Calu3 (cell line): ENCODE results near the gene ASTN1. TPM values are rescaled to one million over a fixed set of nuclear protein-coding genes. Genes with fewer than 3 reads are reported as not detected.

Source experiments
- BruUV-seq: library from RNA; stranded (reverse); fragments of 400-500 nt; replicated peaks from 2 replicates; lab custom pipeline; 2021; lab: Mats Ljungman, UMichigan
- CTCF ChIA-PET: fragments of 300-600 bp; sonication (Branson Sonifier 250); formaldehyde crosslinking; loops from one replicate; lab custom pipeline; 2022; ENCODE audit warnings: antibody characterized with exemption; lab: Charles Lee
- DNase-seq: peaks from one replicate; pipeline ENCODE4 v3.0.0; 2022
- H3K27ac Mint-ChIP-seq: one replicate; pipeline ENCODE4 v1.8.0; 2022; ENCODE audit warnings: mixed read lengths; ENCODE audit not compliant: unreplicated experiment
- H3K27me3 Mint-ChIP-seq: one replicate; pipeline ENCODE4 v1.8.0; 2022; ENCODE audit warnings: mixed read lengths; ENCODE audit not compliant: unreplicated experiment
- H3K36me3 Mint-ChIP-seq: one replicate; pipeline ENCODE4 v1.8.0; 2022; ENCODE audit warnings: mild to moderate bottlenecking, moderate library complexity, mixed read lengths; ENCODE audit not compliant: insufficient read depth, unreplicated experiment
- H3K4me1 Mint-ChIP-seq: one replicate; pipeline ENCODE4 v1.8.0; 2022; ENCODE audit warnings: mild to moderate bottlenecking, low read depth, mixed read lengths; ENCODE audit not compliant: unreplicated experiment
- H3K4me3 Mint-ChIP-seq: one replicate; pipeline ENCODE4 v1.8.0; 2022; ENCODE audit warnings: mild to moderate bottlenecking, low read depth, moderate library complexity, mixed read lengths; ENCODE audit not compliant: unreplicated experiment
- H3K9me3 Mint-ChIP-seq: one replicate; pipeline ENCODE4 v1.8.0; 2022; ENCODE audit warnings: low read depth, mixed read lengths; ENCODE audit not compliant: unreplicated experiment
- intact Hi-C: fragments of 100-400 bp; cut with micrococcal nuclease; formaldehyde crosslinking; loops from one replicate; pipeline ENCODE4 v1.10.0; 2022; ENCODE audit not compliant: unreplicated experiment
- total RNA-seq: library from RNA; stranded (reverse); gene quantifications from 2 replicates; pipeline ENCODE4 v1.2.3, GENCODE V29; 2022
- TF ChIP-seq, protein P1 (sequence below): fragments of 200-600 bp; IDR thresholded peaks from one replicate; pipeline ENCODE4 v1.8.0; 2022; ENCODE audit warnings: antibody characterized with exemption; ENCODE audit not compliant: unreplicated experiment

Gene ASTN1
- total RNA-seq, 1 experiment from 2014 or later: not detected

DNA sequence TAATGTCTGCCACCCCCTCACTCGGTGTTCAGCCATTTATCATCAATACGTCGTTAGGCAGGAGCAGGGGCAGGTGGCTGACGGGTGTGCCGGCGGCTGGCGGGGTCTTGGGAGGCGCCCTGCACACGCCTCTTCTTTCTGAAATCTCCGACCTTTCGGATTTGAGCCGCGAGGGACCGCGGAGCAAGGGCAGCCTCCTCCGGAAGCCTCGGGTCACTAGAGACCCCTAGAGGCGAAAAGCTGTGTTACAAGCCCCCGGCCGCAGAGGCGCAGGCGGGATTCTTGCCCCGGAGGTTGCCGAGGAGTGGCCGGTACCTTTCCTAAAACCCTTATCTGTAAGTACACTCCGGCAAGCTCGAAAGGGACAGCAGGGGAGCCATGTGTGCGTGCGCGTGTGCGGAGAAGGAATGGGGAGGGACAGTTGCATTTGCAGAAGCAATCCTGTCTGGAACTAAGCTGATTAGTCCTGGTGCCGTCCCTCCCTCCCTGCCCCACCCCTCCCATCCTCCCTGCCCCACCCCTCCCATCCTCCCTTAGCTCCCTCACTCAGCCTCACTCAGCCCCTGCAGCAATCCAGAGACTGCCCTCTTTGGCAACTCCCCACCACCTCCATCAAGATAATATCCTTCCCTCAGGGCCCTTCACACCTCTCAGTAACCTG lies 17.2 kb upstream of the ASTN1 start:
- TF ChIP-seq, protein P1, sequence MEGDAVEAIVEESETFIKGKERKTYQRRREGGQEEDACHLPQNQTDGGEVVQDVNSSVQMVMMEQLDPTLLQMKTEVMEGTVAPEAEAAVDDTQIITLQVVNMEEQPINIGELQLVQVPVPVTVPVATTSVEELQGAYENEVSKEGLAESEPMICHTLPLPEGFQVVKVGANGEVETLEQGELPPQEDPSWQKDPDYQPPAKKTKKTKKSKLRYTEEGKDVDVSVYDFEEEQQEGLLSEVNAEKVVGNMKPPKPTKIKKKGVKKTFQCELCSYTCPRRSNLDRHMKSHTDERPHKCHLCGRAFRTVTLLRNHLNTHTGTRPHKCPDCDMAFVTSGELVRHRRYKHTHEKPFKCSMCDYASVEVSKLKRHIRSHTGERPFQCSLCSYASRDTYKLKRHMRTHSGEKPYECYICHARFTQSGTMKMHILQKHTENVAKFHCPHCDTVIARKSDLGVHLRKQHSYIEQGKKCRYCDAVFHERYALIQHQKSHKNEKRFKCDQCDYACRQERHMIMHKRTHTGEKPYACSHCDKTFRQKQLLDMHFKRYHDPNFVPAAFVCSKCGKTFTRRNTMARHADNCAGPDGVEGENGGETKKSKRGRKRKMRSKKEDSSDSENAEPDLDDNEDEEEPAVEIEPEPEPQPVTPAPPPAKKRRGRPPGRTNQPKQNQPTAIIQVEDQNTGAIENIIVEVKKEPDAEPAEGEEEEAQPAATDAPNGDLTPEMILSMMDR: peak; percentile 93
- no peak overlapping the region for H3K27ac Mint-ChIP-seq
- peaks cover 10% of the 10 kb centered on the region for H3K4me1 Mint-ChIP-seq
- no peaks in the 10 kb centered on the region for H3K9me3 Mint-ChIP-seq
- intact Hi-C loops: loop anchor here (1.0 kb wide), 1 partner anchor 284 kb away; no protein-coding TSS in a partner anchor
- no TSS peak for BruUV-seq
- no peaks in the 10 kb centered on the region for H3K36me3 Mint-ChIP-seq
- peak overlapping the region; percentile 62 for H3K4me3 Mint-ChIP-seq
- H3K27me3 Mint-ChIP-seq: peaks cover 1% of the 10 kb centered on the region
- DNase-seq: peak; percentile 84
- CTCF ChIA-PET: interaction anchor here (0.6 to 1.4 kb wide), 6 partner anchors 25 to 284 kb away, joined by 3 to 5 read pairs (median 4); no protein-coding TSS in a partner anchor

DNA sequence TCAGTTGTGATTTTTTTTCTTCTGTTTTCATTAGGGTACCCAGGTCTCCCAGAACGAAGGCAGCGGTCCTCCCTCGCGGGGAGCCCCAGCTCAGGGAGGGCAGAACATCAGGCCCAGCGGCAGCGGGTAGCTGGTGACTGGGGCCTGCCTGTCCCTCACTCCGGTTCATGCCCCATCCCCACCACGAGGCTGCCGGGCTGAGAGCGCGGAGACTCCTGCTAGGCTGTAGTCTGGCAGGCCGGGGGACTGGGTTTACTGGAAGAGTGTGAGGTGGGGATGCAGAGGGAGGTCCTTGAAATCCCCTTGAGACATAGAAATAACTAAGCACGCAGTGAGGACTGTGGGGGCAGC lies 16.7 kb upstream of the ASTN1 start:
- H3K27ac Mint-ChIP-seq: no peak overlapping the region
- DNase-seq: no peak
- H3K4me3 Mint-ChIP-seq: peak overlapping the region; percentile 62
- H3K36me3 Mint-ChIP-seq: no peaks in the 10 kb centered on the region
- no peaks in the 10 kb centered on the region for H3K9me3 Mint-ChIP-seq
- CTCF ChIA-PET: interaction anchor here (0.9 to 1.4 kb wide), 4 partner anchors 25 to 283 kb away, joined by 3 to 5 read pairs (median 4); no protein-coding TSS in a partner anchor
- H3K4me1 Mint-ChIP-seq: peaks cover 10% of the 10 kb centered on the region
- TF ChIP-seq, protein P1: no peak
- H3K27me3 Mint-ChIP-seq: no peaks in the 10 kb centered on the region
- no TSS peak for BruUV-seq
- intact Hi-C loops: no loop called here

DNA sequence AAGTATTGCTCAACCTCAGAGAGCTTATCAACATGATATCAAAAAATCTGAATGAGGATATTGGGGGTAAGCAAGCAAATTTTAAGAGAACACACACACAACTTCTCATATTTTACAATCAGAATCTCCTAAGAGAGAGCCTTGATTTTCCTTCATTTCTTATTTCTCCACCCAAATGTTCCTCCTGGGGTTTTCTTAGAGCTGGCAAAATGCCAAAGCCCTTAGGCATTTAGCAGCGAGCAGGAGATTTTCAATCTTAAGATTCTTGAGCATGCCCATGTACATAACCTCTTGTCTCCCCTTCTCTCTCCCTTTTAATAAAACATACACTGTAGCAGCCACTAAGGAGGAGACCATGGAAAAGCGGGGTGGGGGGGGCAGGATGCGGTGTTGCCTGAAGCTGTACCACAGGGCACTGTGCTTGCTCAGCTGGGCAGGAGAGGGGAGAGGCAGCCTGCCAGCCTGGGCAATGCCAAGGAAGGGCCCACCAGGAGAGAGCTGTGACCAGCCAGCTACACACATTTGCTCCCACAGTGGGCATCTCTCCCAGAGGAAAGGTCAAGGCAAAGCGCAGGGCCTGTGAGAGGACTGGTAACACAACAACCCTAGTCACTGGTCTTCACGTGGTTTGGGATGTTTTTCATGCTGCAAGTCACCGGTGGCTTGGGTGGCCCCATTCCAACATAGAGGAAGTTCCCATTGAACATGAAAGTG lies 10.6 kb upstream of the ASTN1 start:
- intact Hi-C loops: no loop called here
- TF ChIP-seq, protein P1: no peak
- no peaks in the 10 kb centered on the region for H3K36me3 Mint-ChIP-seq
- no TSS peak for BruUV-seq
- H3K27ac Mint-ChIP-seq: no peak overlapping the region
- CTCF ChIA-PET: interaction anchor here (0.7 kb wide), 1 partner anchor 15 kb away, joined by 5 read pairs; no protein-coding TSS in a partner anchor
- no peak for DNase-seq
- H3K4me3 Mint-ChIP-seq: no peak overlapping the region
- H3K9me3 Mint-ChIP-seq: no peaks in the 10 kb centered on the region
- H3K4me1 Mint-ChIP-seq: no peaks in the 10 kb centered on the region
- no peaks in the 10 kb centered on the region for H3K27me3 Mint-ChIP-seq

DNA sequence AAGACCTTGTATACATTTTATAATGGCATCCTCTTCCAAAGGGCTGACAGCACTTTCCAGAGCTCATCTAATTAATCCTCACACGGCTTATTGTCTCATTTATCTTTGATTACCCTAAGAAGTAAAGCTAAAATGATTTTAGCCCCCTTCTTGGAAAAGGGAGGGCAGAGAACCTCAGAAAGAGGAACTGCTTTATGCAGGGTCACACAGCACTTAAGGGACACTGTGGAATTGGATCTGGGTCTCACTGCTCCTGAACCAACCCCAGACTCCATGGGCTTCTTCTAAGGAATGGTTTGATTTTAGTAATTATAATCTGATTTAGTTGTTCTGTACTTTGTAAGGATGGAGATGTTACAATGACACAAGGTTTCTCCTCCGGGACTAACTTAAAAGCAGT lies 9.5 kb upstream of the ASTN1 start:
- Mint-ChIP-seq H3K27ac (no peak overlapping the region), H3K36me3 (no peaks in the 10 kb centered on the region), H3K27me3 (no peaks in the 10 kb centered on the region), H3K4me1 (no peaks in the 10 kb centered on the region), H3K4me3 (no peak overlapping the region), H3K9me3 (no peaks in the 10 kb centered on the region)
- BruUV-seq: no TSS peak
- CTCF ChIA-PET: no interaction called here
- intact Hi-C loops: no loop called here
- no peak for DNase-seq
- TF ChIP-seq, protein P1: no peak
